ENCODE data around the gene IGF2R. TPM values are rescaled to one million over a fixed set of nuclear protein-coding genes. Genes with fewer than 3 reads are reported as not detected.

The IGF2R gene
- total and polyA plus RNA-seq, 4 experiments from 2014 or later: 4.5 to 79.2 (median 48.1) TPM

DNA sequence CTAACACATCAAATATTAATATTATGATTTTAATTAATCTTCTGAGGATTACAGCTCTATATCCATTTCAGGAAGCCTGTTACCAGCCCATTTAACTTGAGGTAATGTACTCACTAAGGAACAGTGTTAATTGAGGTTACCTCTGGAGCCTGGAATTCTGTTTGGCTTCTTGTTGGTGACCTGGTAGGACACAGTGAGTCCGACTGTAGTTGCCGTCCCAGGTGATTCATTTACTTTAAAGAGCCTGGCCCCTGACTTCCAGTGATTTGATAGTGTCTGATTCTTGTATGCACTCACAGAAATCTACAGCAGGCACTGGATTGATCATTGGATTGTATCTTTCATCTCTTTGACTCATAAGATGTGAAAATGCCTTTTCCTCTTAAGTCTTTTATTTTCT is 34.0 kb downstream of the IGF2R start:
- peak overlapping the region in 1 of 7 donors; percentile 25 for H3K27ac Mint-ChIP-seq

DNA sequence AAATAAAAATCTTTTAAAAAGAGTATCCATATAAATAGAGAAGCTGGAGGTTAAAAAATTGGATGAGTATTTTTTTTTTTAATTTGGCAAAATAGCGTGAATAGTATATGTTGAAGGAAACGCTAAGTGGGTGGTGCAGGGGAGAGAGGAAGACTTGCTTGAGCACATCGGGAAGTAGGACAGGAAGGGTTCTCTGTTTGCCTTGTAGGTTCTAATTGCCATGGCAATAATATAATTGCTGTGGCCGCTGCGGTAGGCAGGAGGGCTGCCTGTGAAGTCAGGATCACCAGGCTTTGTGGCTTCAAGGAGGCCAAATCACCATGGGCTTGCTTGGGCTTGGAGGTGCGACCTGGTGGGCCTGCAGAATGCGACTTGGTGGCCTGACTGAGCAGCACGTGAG is 35.1 kb downstream of the IGF2R start:
- intact Hi-C loops (cut with micrococcal nuclease): no loop called here
- H3K27ac ChIP-seq (ENCODE audit: low read depth, low read length): no peak overlapping the region
- H3K36me3 Mint-ChIP-seq: peaks cover 21 to 39% of the 10 kb centered on the region in 2 donors
- no peaks in the 10 kb centered on the region for H3K27me3 Mint-ChIP-seq
- peaks cover 28% of the 10 kb centered on the region for H3K4me1 ChIP-seq (ENCODE audit: insufficient read depth, low read length)
- CTCF ChIA-PET (ENCODE audit: partially characterized antibody): no interaction called here
- peaks cover 46 to 66% (median 54%) of the 10 kb centered on the region in 4 donors for H3K4me1 Mint-ChIP-seq
- no peaks in the 10 kb centered on the region for H3K27me3 ChIP-seq (ENCODE audit: insufficient read depth, low read length)
- H3K27ac Mint-ChIP-seq: peak overlapping the region in 6 of 7 donors; percentile 30 to 87 (median 68)
- H3K9me3 Mint-ChIP-seq: peaks cover 0 to 6% (median 0%) of the 10 kb centered on the region in 8 donors
- H3K4me3 Mint-ChIP-seq: peak overlapping the region in 4 of 8 donors; percentile 3 to 60 (median 42)
- H3K9me3 ChIP-seq (ENCODE audit: control insufficient read depth in 1 of 2, low read length in 2 of 2): no peaks in the 10 kb centered on the region
- DNase-seq: no peak
- no peaks in the 10 kb centered on the region for H3K36me3 ChIP-seq (ENCODE audit: insufficient read depth, low read length)
- POLR2A ChIA-PET (ENCODE audit: partially characterized antibody): interaction anchor here (1.0 kb wide), 1 partner anchor 12 kb away, joined by 3 read pairs; no protein-coding TSS in a partner anchor
- no peak overlapping the region for H3K4me3 ChIP-seq (ENCODE audit: low read length in 2 of 2)

More for the DNA sequence above, 34.0 kb downstream of the IGF2R start:
- Mint-ChIP-seq H3K9me3 (peaks cover 0 to 4% (median 0%) of the 10 kb centered on the region in 8 donors), H3K4me3 (no peak overlapping the region), H3K27me3 (no peaks in the 10 kb centered on the region), H3K4me1 (peaks cover 47 to 66% (median 55%) of the 10 kb centered on the region in 4 donors), H3K36me3 (peaks cover 17 to 38% of the 10 kb centered on the region in 2 donors)
- Histone ChIP-seq H3K4me3 (ENCODE audit: low read length in 2 of 2) (no peak overlapping the region), H3K9me3 (ENCODE audit: control insufficient read depth in 1 of 2, low read length in 2 of 2) (no peaks in the 10 kb centered on the region), H3K27me3 (ENCODE audit: insufficient read depth, low read length) (no peaks in the 10 kb centered on the region), H3K36me3 (ENCODE audit: insufficient read depth, low read length) (no peaks in the 10 kb centered on the region), H3K4me1 (ENCODE audit: insufficient read depth, low read length) (peaks cover 37% of the 10 kb centered on the region), H3K27ac (ENCODE audit: low read depth, low read length) (no peak overlapping the region)
- ChIA-PET CTCF (ENCODE audit: partially characterized antibody) (no interaction called here), POLR2A (ENCODE audit: partially characterized antibody) (no interaction called here)
- intact Hi-C loops (cut with micrococcal nuclease): no loop called here
- DNase-seq: no peak

DNA sequence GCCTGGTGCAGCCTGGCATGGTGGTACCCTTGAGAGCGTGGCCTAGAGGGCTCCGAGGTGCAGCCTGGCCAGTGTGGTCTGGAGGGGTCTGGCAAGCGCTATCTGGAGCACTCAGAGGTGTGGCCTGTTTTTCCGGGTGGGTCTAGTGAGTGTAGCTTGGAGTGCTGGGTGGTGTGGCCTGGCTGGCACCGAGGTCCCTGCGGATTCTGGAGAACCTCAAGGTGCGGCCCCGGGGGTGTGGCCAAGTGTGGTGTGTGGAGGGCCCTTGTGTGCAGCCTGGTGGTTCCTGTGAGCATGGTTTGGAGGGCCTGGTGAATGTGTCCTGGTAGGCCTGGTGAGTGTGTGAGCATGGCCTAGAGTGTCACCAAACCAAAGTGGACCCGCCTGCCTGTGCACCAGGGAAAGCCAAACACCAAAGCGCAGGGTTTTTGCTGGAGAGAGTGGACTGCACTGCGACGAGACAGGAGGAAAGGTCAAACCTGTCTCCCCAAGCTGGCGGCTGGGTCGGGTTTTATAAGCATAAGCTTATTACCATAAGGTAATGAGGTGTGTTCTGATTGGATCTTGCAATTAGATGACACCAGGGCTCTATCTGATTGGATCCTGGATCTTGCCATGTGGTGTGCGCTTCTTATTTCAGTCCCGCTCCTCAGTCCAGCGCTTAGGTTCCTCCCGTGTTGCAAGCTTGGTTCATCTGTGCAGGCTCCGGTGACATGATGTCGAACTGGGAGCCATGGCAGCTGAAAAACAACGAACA is 35.7 kb downstream of the IGF2R start:
- peaks cover 40 to 61% (median 48%) of the 10 kb centered on the region in 4 donors for H3K4me1 Mint-ChIP-seq
- peak overlapping the region in 4 of 8 donors; percentile 3 to 47 (median 18) for H3K4me3 Mint-ChIP-seq
- H3K27me3 Mint-ChIP-seq: no peaks in the 10 kb centered on the region
- Histone ChIP-seq H3K9me3 (ENCODE audit: control insufficient read depth in 1 of 2, low read length in 2 of 2) (no peaks in the 10 kb centered on the region), H3K4me1 (ENCODE audit: insufficient read depth, low read length) (peaks cover 22% of the 10 kb centered on the region), H3K4me3 (ENCODE audit: low read length in 2 of 2) (no peak overlapping the region), H3K27me3 (ENCODE audit: insufficient read depth, low read length) (no peaks in the 10 kb centered on the region), H3K27ac (ENCODE audit: low read depth, low read length) (no peak overlapping the region), H3K36me3 (ENCODE audit: insufficient read depth, low read length) (no peaks in the 10 kb centered on the region)
- H3K9me3 Mint-ChIP-seq: peaks cover 0 to 6% (median 0%) of the 10 kb centered on the region in 8 donors
- intact Hi-C loops (cut with micrococcal nuclease): no loop called here
- H3K36me3 Mint-ChIP-seq: peaks cover 22 to 37% of the 10 kb centered on the region in 2 donors
- peak overlapping the region in 5 of 7 donors; percentile 13 to 71 (median 30) for H3K27ac Mint-ChIP-seq
- POLR2A ChIA-PET (ENCODE audit: partially characterized antibody): interaction anchor here (1.0 kb wide), 1 partner anchor 12 kb away, joined by 3 read pairs; no protein-coding TSS in a partner anchor
- no peak for DNase-seq
- CTCF ChIA-PET (ENCODE audit: partially characterized antibody): no interaction called here

DNA sequence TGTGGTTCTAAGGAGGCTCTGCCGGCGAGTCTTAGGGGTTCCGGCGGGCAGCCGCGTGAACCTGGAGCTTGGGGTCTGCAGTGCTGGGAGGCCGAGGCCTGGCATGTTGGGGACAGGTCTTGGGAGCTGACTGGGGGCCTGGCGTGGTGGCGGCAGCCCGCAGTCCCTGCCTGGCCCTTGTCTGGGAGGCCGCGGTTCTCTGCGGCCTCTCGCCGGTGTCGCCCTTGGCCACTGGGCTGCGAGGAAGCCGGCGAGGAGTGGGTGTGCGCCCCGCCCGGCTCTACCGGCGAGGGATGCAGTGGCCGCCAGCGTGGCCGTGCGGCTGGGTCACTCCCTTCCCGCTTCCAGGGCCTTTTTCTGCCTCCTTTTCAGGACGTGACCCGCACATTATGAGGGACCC is 36.3 kb downstream of the IGF2R start:
- no peak overlapping the region for H3K27ac ChIP-seq (ENCODE audit: low read depth, low read length)
- ChIA-PET CTCF (ENCODE audit: partially characterized antibody) (no interaction called here), POLR2A (ENCODE audit: partially characterized antibody) (interaction anchor here (1.0 kb wide), 1 partner anchor 11 kb away, joined by 3 read pairs; no protein-coding TSS in a partner anchor)
- no peak overlapping the region for H3K4me3 Mint-ChIP-seq
- no peak overlapping the region for H3K27ac Mint-ChIP-seq
- H3K36me3 Mint-ChIP-seq: peaks cover 21 to 35% of the 10 kb centered on the region in 2 donors
- H3K4me1 Mint-ChIP-seq: peaks cover 34 to 55% (median 42%) of the 10 kb centered on the region in 4 donors
- H3K9me3 ChIP-seq (ENCODE audit: control insufficient read depth in 1 of 2, low read length in 2 of 2): no peaks in the 10 kb centered on the region
- no peaks in the 10 kb centered on the region for H3K27me3 ChIP-seq (ENCODE audit: insufficient read depth, low read length)
- H3K27me3 Mint-ChIP-seq: no peaks in the 10 kb centered on the region
- H3K36me3 ChIP-seq (ENCODE audit: insufficient read depth, low read length): no peaks in the 10 kb centered on the region
- no peak for DNase-seq
- peaks cover 16% of the 10 kb centered on the region for H3K4me1 ChIP-seq (ENCODE audit: insufficient read depth, low read length)
- intact Hi-C loops (cut with micrococcal nuclease): no loop called here
- peaks cover 0 to 6% (median 0%) of the 10 kb centered on the region in 8 donors for H3K9me3 Mint-ChIP-seq
- H3K4me3 ChIP-seq (ENCODE audit: low read length in 2 of 2): no peak overlapping the region

DNA sequence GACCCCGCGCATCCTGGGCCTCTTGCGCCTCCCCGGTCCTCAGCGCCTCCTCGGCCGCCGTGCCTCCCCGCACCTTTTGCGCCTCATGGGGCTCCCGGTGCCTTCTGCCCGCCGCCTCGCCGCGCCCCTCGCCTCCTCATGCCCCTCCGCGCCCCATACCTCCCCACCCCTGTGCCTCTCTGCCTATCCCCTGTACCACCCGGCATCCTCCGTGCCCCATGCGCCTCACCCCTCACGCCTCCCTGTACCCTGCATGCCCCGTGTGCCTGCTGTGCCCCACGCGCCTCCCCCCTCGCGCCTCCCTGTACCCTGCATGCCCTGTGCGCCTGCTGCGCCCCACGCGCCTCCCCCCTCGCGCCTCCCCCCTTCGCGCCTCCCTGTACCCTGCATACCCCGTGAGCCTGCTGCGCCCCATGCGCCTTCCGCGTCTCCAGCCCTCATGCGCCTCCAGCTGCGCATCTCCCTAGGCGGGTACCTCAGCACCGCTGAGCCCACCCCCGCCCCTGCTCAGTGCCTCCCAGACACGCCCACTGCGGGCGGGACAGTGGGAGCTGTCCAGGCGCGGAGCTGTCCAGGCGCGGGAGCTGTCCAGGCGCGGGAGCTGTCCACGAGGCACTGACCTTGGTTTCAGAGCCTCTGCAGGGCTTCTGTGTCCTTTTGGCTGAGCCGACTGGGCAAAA is 37.1 kb downstream of the IGF2R start:
- Mint-ChIP-seq H3K4me1 (peaks cover 31 to 51% (median 38%) of the 10 kb centered on the region in 4 donors), H3K36me3 (peaks cover 25 to 37% of the 10 kb centered on the region in 2 donors), H3K27ac (peak overlapping the region in 1 of 7 donors; percentile 68), H3K27me3 (no peaks in the 10 kb centered on the region), H3K4me3 (no peak overlapping the region), H3K9me3 (peaks cover 0 to 6% (median 0%) of the 10 kb centered on the region in 8 donors)
- intact Hi-C loops (cut with micrococcal nuclease): no loop called here
- peaks cover 2% of the 10 kb centered on the region for H3K36me3 ChIP-seq (ENCODE audit: insufficient read depth, low read length)
- CTCF ChIA-PET (ENCODE audit: partially characterized antibody): no interaction called here
- H3K4me1 ChIP-seq (ENCODE audit: insufficient read depth, low read length): peaks cover 13% of the 10 kb centered on the region
- no peaks in the 10 kb centered on the region for H3K9me3 ChIP-seq (ENCODE audit: control insufficient read depth in 1 of 2, low read length in 2 of 2)
- POLR2A ChIA-PET (ENCODE audit: partially characterized antibody): no interaction called here
- H3K27me3 ChIP-seq (ENCODE audit: insufficient read depth, low read length): no peaks in the 10 kb centered on the region
- H3K27ac ChIP-seq (ENCODE audit: low read depth, low read length): no peak overlapping the region
- no peak for DNase-seq
- H3K4me3 ChIP-seq (ENCODE audit: low read length in 2 of 2): no peak overlapping the region

DNA sequence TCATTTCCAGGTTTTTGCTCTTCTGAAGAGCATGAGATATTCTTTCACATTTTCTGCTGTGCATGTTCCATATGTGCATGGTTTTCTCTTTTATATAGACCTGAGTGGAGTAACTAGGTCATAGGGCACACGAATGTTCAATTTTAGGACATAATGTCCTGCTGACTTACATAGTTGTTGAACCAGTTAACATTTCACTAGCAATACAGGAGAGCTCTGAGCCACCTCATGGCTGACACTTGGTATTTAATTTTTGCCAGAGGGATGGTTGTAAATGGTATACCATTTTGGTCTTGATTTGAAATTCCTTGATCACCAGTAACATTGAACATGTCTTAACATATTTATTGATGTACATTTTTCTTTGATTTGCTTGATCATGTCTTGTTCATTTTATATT is 38.3 kb downstream of the IGF2R start:
- intact Hi-C loops (cut with micrococcal nuclease): no loop called here
- peaks cover 9% of the 10 kb centered on the region for H3K36me3 ChIP-seq (ENCODE audit: insufficient read depth, low read length)
- H3K27ac ChIP-seq (ENCODE audit: low read depth, low read length): no peak overlapping the region
- Mint-ChIP-seq H3K36me3 (peaks cover 36 to 48% of the 10 kb centered on the region in 2 donors), H3K27ac (peak overlapping the region in 2 of 7 donors; percentile 53 to 81), H3K27me3 (no peaks in the 10 kb centered on the region), H3K9me3 (peaks cover 0 to 6% (median 0%) of the 10 kb centered on the region in 8 donors), H3K4me1 (peaks cover 34 to 49% (median 41%) of the 10 kb centered on the region in 4 donors), H3K4me3 (peak overlapping the region in 2 of 8 donors; percentile 7 to 45)
- H3K27me3 ChIP-seq (ENCODE audit: insufficient read depth, low read length): no peaks in the 10 kb centered on the region
- no peak overlapping the region for H3K4me3 ChIP-seq (ENCODE audit: low read length in 2 of 2)
- ChIA-PET CTCF (ENCODE audit: partially characterized antibody) (no interaction called here), POLR2A (ENCODE audit: partially characterized antibody) (no interaction called here)
- no peaks in the 10 kb centered on the region for H3K9me3 ChIP-seq (ENCODE audit: control insufficient read depth in 1 of 2, low read length in 2 of 2)
- DNase-seq: no peak
- peaks cover 13% of the 10 kb centered on the region for H3K4me1 ChIP-seq (ENCODE audit: insufficient read depth, low read length)

DNA sequence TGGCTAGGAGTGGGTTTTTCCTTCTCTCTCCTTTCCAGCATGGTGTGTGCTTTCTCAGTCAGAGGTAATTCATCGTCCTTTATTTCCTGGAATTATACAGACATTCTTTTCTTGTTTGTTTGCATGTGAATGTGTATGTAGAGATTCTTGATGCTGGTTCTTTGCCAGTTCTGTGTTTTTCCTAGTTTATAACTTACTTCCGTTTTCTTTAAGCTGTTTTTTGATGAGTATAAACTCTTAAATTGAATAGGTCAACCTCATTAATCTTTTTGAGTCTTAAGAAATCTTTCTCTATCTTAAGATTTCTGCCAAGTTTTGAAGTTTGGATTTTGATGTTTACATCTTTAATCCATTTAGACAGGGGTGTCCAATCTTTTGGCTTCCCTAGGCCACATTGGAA is 38.7 kb downstream of the IGF2R start:
- Histone ChIP-seq H3K9me3 (ENCODE audit: control insufficient read depth in 1 of 2, low read length in 2 of 2) (no peaks in the 10 kb centered on the region), H3K4me3 (ENCODE audit: low read length in 2 of 2) (no peak overlapping the region), H3K4me1 (ENCODE audit: insufficient read depth, low read length) (peaks cover 13% of the 10 kb centered on the region), H3K36me3 (ENCODE audit: insufficient read depth, low read length) (peaks cover 11% of the 10 kb centered on the region), H3K27me3 (ENCODE audit: insufficient read depth, low read length) (no peaks in the 10 kb centered on the region), H3K27ac (ENCODE audit: low read depth, low read length) (no peak overlapping the region)
- ChIA-PET POLR2A (ENCODE audit: partially characterized antibody) (interaction anchor here (0.7 kb wide), 1 partner anchor 15 kb away, joined by 3 read pairs; no protein-coding TSS in a partner anchor), CTCF (ENCODE audit: partially characterized antibody) (no interaction called here)
- no peak for DNase-seq
- intact Hi-C loops (cut with micrococcal nuclease): no loop called here
- Mint-ChIP-seq H3K4me3 (peak overlapping the region in 1 of 8 donors; percentile 13), H3K4me1 (peaks cover 31 to 46% (median 39%) of the 10 kb centered on the region in 4 donors), H3K36me3 (peaks cover 40 to 50% of the 10 kb centered on the region in 2 donors), H3K27me3 (no peaks in the 10 kb centered on the region), H3K9me3 (peaks cover 0 to 6% (median 0%) of the 10 kb centered on the region in 8 donors), H3K27ac (peak overlapping the region in 1 of 7 donors; percentile 58)

Measured in CD4-positive, alpha-beta memory T cell (primary cell).